B cell (primary cell): ENCODE results near the gene MCAM. TPM values are rescaled to one million over a fixed set of nuclear protein-coding genes. Genes with fewer than 3 reads are reported as not detected.

Experiments
- ATAC-seq: fragments of 200-7000 bp; cut with Tn5 transposase; one replicate; pipeline ENCODE4 v1.10.0; 2021; ENCODE audit warnings: low read depth, mild to moderate bottlenecking, moderate number of reproducible peaks, moderate library complexity
- CTCF ChIA-PET: fragments of 350-600 bp; sonication (Branson Sonifier 250); formaldehyde crosslinking; loops from one replicate; lab custom pipeline; 2021; ENCODE audit warnings: antibody characterized with exemption, inconsistent platforms; lab: Charles Lee
- POLR2A ChIA-PET: fragments of 350-600 bp; sonication (Branson Sonifier 250); formaldehyde crosslinking; loops from one replicate; lab custom pipeline; 2021; ENCODE audit warnings: antibody characterized with exemption; lab: Charles Lee
- DNase-seq: peaks from one replicate; pipeline ENCODE4 v3.0.0; 2013
- H2AFZ ChIP-seq: 2 replicates; pipeline ENCODE4 v1.6.1; 2012; ENCODE audit warnings: mild to moderate bottlenecking, low read depth, low read length; ENCODE audit not compliant: insufficient read depth, poor library complexity, severe bottlenecking
- H3K27ac ChIP-seq, 2 donors: 1 replicate in 1 of 2; 2 replicates in 1 of 2; pipeline ENCODE4 v1.5.1; 2012 to 2013; ENCODE audit warnings: low read length in 2 of 2, mild to moderate bottlenecking in 2 of 2, moderate library complexity in 1 of 2
- H3K27me3 ChIP-seq, 4 experiments: fragments of 200-600 bp in 1 of 4; sonication (generic) in 1 of 4; replicated peaks in 1 of 4; 1 replicate in 2 of 4; 2 replicates in 2 of 4; pipeline versions ENCODE4 v1.6.1 to v1.7.0; 2013 to 2016; ENCODE audit warnings: low read length in 3 of 4, mild to moderate bottlenecking in 2 of 4, mixed read lengths in 1 of 4, moderate library complexity in 1 of 4; ENCODE audit not compliant: insufficient read depth in 4 of 4, control insufficient read depth in 3 of 4; ENCODE audit errors: control extremely low read depth in 1 of 4
- H3K36me3 ChIP-seq, 2 experiments: replicated peaks in 1 of 2; 1 replicate in 1 of 2; 2 replicates in 1 of 2; pipeline versions ENCODE4 v1.6.1 to v1.7.1; 2013; ENCODE audit warnings: low read length in 1 of 2; ENCODE audit not compliant: insufficient read depth in 2 of 2, control insufficient read depth in 1 of 2; ENCODE audit errors: control extremely low read depth in 1 of 2, extremely low read depth in 1 of 2
- H3K4me1 ChIP-seq, 2 donors: fragments of 200-600 bp in 1 of 2; sonication (generic) in 1 of 2; 1 replicate in 1 of 2; 2 replicates in 1 of 2; pipeline versions ENCODE4 v1.5.1 to v1.6.1; 2013 to 2017; ENCODE audit warnings: low read length in 2 of 2; ENCODE audit not compliant: control insufficient read depth in 2 of 2, insufficient read depth in 2 of 2
- H3K4me2 ChIP-seq: replicated peaks from 2 replicates; pipeline ENCODE3; 2012; ENCODE audit warnings: mild to moderate bottlenecking, low read depth, low read length; ENCODE audit not compliant: poor library complexity, severe bottlenecking
- H3K4me3 ChIP-seq, 5 experiments: fragments of 200-600 bp in 1 of 5; sonication (generic) in 1 of 5; 1 replicate in 3 of 5; 2 replicates in 2 of 5; pipeline versions ENCODE4 v1.5.1 to v1.7.0; 2011 to 2016; ENCODE audit warnings: low read length in 4 of 5, mild to moderate bottlenecking in 4 of 5, low read depth in 2 of 5, control low read depth in 1 of 5, moderate library complexity in 1 of 5; ENCODE audit not compliant: insufficient read depth in 1 of 5; ENCODE audit errors: control extremely low read depth in 1 of 5, extremely low read depth in 1 of 5
- H3K79me2 ChIP-seq: fragments of 200-600 bp; sonication (generic); one replicate; pipeline ENCODE4 v1.6.0; 2016; ENCODE audit warnings: low read length; ENCODE audit not compliant: control insufficient read depth, insufficient read depth
- H3K9ac ChIP-seq: fragments of 200-600 bp; sonication (generic); 2 replicates; pipeline ENCODE4 v1.6.1; 2017; ENCODE audit warnings: mild to moderate bottlenecking, low read length, moderate library complexity
- H3K9me3 ChIP-seq, 3 donors: one replicate each; pipeline versions ENCODE4 v1.6.1 to v1.7.1; 2013; ENCODE audit warnings: low read length in 2 of 3; ENCODE audit not compliant: control insufficient read depth in 2 of 3, insufficient read depth in 1 of 3; ENCODE audit errors: control extremely low read depth in 1 of 3
- H4K20me1 ChIP-seq: 2 replicates; pipeline ENCODE4 v1.6.0; 2012; ENCODE audit warnings: mild to moderate bottlenecking, low read length; ENCODE audit not compliant: insufficient read depth, control insufficient read depth, poor library complexity, severe bottlenecking
- H3K27ac Mint-ChIP-seq: one replicate; pipeline ENCODE4 v1.8.0; 2021; ENCODE audit warnings: mixed read lengths
- H3K27me3 Mint-ChIP-seq: one replicate; pipeline ENCODE4 v1.8.0; 2021; ENCODE audit warnings: mixed read lengths
- H3K4me1 Mint-ChIP-seq: one replicate; pipeline ENCODE4 v1.8.0; 2021; ENCODE audit warnings: mixed read lengths
- H3K4me3 Mint-ChIP-seq: one replicate; pipeline ENCODE4 v1.8.0; 2021; ENCODE audit warnings: mixed read lengths
- H3K9me3 Mint-ChIP-seq: one replicate; pipeline ENCODE4 v1.8.0; 2022; ENCODE audit warnings: mixed read lengths; ENCODE audit not compliant: insufficient read depth
- EZH2 ChIP-seq: IDR thresholded peaks from 2 replicates; pipeline ENCODE4 v1.6.1; 2012; ENCODE audit warnings: borderline replicate concordance, low read depth, mild to moderate bottlenecking, moderate library complexity, low read length; ENCODE audit not compliant: insufficient read depth, poor library complexity, severe bottlenecking
- WGBS: methylation state at CpG from one replicate; pipeline ENCODE4 v1.1.5; 2013; ENCODE audit warnings: missing lambda C conversion rate; ENCODE audit not compliant: insufficient coverage; 5-methylcytosine and 5-hydroxymethylcytosine counted together
- intact Hi-C: fragments of 100-400 bp; cut with micrococcal nuclease; formaldehyde crosslinking; loops from one replicate; pipeline ENCODE4 v1.10.0; 2022
- polyA plus RNA-seq: library from polyadenylated mRNA; depleted of rRNA; stranded (reverse); fragments of >200 nt; gene quantifications from 2 replicates; pipeline ENCODE4 v1.2.3, GENCODE V29; 2012
- total RNA-seq, 2 donors: library from RNA; stranded (reverse); fragments of 120-200 nt in 1 of 2; gene quantifications; 1 replicate in 1 of 2; 2 replicates in 1 of 2; pipeline versions ENCODE4 v1.2.3 to v1.2.4, GENCODE V29; 2013 to 2022
- TF ChIP-seq, protein P1 (sequence below): fragments of 200-600 bp; IDR thresholded peaks from one replicate; pipeline ENCODE4 v1.8.0; 2022; ENCODE audit warnings: antibody characterized with exemption, mild to moderate bottlenecking

The MCAM gene
- total and polyA plus RNA-seq, 2 donors (not counting 1 experiment from before 2014, with no cell fraction given), result 0.42 to 1.1 TPM

DNA sequence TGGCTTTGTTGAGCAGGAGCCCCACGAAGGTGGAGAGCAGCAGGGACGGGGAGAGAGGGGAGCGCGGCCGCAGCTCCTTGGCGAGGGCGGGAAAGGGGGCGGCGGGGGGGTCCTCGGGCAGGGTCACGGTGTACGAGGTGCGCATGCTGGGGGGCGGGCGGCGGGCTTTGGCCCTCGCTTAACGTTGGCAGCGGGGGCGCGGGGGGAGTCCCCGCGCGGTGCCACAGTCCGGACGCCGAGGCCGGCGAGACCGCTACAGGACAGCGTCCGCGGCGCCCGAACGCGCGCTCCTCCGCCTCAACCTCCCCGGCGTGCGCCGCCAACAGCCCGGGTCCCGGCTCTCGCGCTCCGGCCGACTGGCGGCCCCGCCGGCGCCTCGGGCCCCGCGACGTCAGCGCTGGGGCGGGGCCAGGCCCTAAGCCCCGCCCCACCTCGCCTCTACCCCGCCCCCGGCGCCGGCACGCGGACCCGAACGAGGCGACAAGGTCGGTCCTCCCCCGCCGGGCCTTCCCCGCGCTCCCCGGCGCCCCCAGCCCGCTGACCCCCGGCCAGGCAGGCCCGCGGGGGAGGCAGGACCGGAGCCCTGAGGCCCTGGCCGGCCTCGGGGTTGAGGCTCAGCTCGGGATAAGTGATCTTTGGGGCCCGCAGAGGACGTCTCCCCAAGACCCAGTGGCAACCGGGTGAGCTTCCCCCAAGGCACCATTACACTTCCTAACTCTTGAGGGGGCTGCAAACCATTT is 47.1 kb upstream of the MCAM start:
- Histone ChIP-seq H3K4me2 (peak overlapping the region; percentile 81), H3K9me3 (peaks cover 0 to 19% (median 0%) of the 10 kb centered on the region in 3 donors), H3K27ac (no peak overlapping the region), H3K4me3 (peak overlapping the region in 3 of 5 experiments; percentile 36 to 58 (median 44)), H2AFZ (peak overlapping the region; percentile 50), H3K9ac (peak overlapping the region; percentile 37), H3K79me2 (no peaks in the 10 kb centered on the region), H3K27me3 (peaks cover 0 to 53% (median 27%) of the 10 kb centered on the region in 4 experiments), H3K36me3 (no peaks in the 10 kb centered on the region), H4K20me1 (no peaks in the 10 kb centered on the region), H3K4me1 (peaks cover 19 to 21% of the 10 kb centered on the region in 2 donors)
- WGBS, result 4% methylated on average over 86 of the region's 88 CpGs
- ATAC-seq (peak; percentile 92), DNase-seq (peak; percentile 71)
- intact Hi-C loops, result loop anchor here (1.0 kb wide), 1 partner anchor 17 kb away; the partner anchor contains the start of gene USP2
- H3K27me3 Mint-ChIP-seq, result peaks cover 54% of the 10 kb centered on the region
- no peak overlapping the region for H3K27ac Mint-ChIP-seq
- ChIA-PET CTCF (interaction anchor here (0.6 to 1.5 kb wide), 2 partner anchors 8 to 20 kb away, joined by 4 to 9 read pairs; no protein-coding TSS in a partner anchor), POLR2A (no interaction called here)
- H3K4me1 Mint-ChIP-seq, result peaks cover 17% of the 10 kb centered on the region
- H3K4me3 Mint-ChIP-seq, result peak overlapping the region; percentile 89
- H3K9me3 Mint-ChIP-seq, result no peaks in the 10 kb centered on the region
- TF ChIP-seq EZH2, result no peak
- TF ChIP-seq, protein P1, sequence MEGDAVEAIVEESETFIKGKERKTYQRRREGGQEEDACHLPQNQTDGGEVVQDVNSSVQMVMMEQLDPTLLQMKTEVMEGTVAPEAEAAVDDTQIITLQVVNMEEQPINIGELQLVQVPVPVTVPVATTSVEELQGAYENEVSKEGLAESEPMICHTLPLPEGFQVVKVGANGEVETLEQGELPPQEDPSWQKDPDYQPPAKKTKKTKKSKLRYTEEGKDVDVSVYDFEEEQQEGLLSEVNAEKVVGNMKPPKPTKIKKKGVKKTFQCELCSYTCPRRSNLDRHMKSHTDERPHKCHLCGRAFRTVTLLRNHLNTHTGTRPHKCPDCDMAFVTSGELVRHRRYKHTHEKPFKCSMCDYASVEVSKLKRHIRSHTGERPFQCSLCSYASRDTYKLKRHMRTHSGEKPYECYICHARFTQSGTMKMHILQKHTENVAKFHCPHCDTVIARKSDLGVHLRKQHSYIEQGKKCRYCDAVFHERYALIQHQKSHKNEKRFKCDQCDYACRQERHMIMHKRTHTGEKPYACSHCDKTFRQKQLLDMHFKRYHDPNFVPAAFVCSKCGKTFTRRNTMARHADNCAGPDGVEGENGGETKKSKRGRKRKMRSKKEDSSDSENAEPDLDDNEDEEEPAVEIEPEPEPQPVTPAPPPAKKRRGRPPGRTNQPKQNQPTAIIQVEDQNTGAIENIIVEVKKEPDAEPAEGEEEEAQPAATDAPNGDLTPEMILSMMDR, result no peak
